ENCODE measurements around the gene NUDT3.
"Not testable (repeated sequence)": the region's sequence is repeated elsewhere in the genome, so short reads cannot be mapped to it uniquely, and the experiment has no call there.

Gene NUDT3

DNA sequence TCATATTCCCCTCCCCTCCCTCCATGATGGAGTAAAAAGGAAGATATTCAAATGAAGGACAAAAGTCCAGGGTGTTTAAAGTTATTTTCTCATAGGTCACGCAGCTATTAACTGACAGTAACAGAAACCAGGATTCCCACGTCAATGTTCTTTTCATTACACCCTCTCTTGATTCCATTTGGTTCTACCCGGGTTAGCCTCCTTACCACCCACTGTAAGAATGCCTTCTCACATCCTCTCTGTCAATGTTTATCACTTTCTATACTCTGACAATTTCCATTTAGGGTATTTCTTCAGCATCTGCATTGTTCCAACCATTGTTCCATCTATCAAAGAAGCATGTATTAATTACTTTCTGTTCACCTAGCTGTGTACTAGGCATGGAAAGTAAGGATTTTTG, 52.1 kb downstream of the NUDT3 start:
- DNase-seq: no peak

DNA sequence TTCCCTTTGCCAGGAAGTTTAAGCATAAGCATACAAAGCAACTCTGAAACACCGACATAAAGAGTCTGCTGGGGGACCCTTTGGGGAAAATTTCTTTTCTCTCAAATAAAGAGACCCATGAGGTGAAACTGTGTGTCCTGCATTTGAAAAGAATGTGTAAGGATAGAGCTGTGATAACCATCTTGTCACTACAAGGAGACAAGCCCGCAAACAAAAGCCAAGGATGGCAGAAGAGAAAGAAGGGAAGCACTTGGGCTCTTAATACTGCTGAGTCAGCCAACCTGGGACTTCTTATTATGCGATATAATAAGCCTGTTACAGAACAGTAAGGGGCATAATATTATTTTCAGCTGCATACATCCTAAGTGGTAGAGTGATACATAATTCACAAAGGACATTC, 52.5 kb downstream of the NUDT3 start:
- no peak for DNase-seq

DNA sequence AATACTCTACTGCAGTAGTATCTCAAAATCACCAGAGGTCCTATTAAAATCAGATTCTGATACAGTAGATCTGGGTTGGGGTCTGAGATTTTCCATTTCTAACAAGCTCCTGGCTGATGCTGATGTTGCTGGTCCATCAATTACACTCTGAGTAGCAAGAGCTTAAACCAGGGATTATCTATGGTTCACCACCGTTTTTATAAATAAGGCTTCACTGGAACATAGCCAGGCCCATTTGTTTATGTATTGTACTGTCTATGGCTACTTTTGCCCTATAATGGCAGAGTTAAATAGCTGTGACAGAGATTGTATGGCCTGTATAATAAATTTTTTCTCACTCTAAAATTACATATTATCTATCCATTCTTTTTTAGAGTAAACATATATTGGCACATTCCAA, 53.0 kb downstream of the NUDT3 start:
- DNase-seq: no peak

GRCh38 chr6:34338811-34339210, 53.7 kb downstream of the NUDT3 start:
- no peak for DNase-seq

DNA sequence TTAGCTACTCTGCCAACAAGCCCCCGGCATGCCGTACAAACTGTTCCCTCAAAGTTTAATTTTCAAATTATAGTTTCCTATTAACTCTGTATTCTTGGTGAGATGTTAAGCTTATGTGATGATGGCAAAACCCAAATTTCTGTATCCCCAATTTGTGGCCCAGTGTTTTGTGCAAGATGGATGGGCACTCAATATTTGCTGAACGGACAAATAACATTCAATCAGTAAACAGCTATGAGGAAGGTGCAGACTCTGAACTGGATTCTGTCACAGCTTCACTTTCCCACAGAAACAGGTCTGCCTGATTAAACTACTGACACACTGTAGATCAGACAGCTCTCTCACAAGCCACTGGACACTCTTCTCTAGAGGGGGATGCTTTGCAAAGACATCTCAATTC, 54.1 kb downstream of the NUDT3 start:
- DNase-seq: no peak

DNA sequence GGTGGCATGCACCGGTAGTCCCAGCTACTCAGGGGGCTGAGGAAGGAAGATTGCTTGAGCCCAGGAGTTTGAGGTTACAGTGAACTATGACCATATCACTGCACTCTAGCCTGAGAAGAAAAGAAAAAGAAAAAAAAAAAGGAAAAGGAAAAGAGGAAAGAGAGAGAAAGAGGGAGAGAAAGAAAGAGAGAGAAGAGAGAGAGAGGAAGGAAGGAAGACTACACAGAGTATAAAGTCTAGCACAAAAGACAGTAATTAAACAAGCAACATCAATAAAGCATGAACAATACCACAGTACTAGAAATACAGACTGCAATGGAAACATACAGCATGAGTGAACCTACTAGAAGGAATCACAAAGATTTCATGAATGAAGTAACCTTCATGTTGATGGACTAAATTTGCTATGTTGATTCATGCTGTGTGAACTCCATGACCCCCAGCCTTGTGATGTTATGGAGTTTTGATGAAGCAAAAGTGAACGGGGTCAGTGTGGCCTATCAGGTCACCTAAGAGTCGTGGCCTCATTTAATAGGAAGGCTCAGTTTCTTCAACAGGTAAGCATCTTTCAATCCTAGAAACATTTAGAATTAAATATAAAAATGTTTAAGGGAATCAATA, 57.6 kb downstream of the NUDT3 start:
- no peak for DNase-seq

DNA sequence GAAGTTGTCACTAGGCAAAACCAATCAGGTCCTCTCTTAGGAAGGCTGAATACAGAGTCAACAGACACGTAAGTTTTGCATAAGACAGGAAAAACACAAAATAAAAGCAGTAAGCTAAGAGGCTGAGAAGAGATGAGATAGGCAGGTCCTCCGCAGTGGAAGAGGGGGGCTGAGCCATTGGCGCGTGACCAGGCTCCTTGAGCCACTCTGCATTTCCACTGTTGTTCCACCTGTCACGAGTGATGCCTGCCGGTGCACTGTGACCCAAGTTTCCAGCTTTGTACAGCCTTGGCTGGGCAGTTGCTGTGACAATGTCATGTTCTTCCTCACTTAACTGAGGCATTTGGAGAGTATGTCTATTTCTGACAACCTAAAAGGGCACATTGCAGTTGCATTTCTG, 58.6 kb downstream of the NUDT3 start:
- DNase-seq: no peak

DNA sequence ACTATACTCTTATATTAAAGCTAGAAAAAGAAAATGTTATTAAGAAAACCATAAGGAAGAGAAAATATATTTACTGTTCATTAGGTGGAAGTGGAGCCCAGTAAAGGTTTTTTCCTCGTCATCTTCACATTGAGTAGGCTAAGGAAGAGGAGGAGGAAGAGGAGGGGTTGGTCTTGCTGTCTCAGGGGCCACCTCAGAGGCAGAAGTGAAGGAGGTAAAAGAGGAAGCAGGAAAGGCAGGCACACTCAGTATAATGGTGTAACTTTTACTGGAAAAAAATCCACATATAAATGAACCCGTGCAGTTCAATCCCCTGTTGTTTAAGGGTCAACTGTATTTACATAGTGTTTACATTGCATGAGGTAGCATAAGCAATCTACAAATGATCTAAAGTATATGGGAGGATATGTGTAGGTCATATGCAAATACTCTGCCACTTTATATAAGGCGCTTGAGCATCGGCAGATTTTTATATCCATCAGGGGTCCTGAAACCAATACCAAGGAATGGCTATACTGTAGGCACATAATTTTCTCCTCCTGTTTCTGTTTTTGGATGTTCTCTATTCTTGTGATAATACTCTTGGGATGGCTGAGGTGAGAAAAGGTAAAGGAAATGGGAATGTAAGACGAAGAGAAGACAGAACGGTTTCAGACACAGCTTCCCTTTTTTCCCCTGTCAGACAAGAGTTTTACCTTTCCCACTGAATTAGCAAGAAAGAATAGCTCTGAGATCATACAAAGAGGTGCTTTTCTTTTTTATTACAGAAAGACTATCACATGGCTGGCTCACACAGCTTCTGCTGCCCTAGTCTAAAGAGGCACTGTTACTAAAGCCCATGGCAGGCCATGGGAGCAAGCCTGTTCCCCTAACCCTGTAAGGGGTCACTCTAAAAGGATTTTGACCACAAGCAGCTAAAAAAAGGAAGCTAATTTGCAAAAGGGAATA, 59.9 kb downstream of the NUDT3 start:
- no peak for DNase-seq

DNA sequence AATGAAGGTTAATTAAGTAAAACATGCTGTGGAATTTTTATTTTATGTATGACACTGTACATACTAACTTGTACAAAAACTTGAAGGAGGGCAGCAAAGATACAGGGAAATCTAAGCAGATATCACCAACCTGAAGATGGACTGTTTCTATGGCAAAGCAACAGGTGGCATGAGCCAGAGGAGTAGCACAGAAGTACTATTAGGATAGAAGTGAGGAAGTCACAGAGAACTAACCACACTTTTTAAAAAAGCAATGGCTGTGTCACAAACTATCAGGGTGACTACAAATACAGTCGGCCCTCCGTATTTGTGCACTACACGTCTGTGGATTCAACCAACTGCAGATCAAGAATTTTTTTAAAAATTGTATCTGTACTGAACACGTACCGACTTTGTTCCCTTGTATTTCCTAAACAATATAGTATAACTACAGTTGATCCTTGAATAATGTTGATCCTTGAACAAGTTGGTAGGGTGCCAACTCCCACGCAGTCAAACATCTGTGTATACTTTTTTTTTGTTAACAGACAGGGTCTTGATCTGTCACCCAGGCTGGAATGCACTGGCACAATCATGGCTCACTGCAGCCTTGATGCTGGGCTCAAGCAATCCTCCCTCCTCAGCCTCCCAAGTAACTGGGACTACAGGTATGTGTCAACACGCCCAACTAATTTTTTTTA, 61.0 kb downstream of the NUDT3 start:
- DNase-seq: no peak

GRCh38 chr6:34329814-34330213, 62.7 kb downstream of the NUDT3 start:
- not testable (repeated sequence) for DNase-seq

GRCh38 chr6:34328969-34329368, 63.5 kb downstream of the NUDT3 start:
- no peak for DNase-seq

DNA sequence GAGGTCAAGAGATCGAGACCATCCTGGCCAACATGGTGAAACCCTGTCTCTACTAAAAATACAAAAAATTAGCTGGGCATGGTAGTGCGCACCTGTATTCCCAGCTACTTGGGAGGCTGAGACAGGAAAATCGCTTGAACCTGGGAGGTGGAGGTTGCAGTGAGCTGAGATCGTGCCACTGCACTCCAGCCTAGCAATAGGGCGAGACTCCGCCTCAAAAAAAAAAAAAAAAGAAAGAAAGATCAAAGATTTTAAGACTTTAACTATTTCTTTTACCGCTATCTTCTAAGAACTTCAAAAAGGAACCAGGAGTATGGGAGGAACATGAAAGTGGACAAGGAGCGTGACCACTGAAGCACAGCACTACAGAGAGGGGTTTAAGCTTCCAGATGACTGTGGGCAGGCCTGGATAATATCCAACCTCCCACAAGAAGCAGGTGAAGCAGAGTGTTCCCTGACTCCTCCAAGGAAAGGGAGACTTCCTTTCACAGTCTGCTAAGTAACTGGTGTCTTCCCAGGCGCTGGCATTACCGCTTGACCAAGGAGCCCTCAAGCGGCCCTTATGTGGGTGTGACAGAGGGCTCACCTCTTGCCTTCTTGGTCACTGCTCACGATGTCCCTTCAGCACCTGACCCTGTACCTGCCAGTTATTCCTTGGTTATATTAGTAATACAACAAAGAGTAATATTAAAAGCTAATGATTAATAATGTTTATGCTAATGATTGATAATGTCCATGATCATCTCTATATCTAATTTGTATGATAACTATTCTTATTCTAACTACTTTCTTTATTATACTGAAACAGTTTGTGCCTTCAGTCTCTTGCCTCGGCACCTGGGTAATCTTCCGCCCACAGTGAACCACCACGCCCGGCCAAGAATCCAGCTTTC, 64.9 kb downstream of the NUDT3 start:
- not testable (repeated sequence) for DNase-seq

GRCh38 chr6:34325633-34326032, 66.8 kb downstream of the NUDT3 start:
- no peak for DNase-seq

GRCh38 chr6:34324738-34325444, 67.6 kb downstream of the NUDT3 start:
- no peak for DNase-seq

GRCh38 chr6:34324221-34324620, 68.2 kb downstream of the NUDT3 start:
- DNase-seq: not testable (repeated sequence)

DNA sequence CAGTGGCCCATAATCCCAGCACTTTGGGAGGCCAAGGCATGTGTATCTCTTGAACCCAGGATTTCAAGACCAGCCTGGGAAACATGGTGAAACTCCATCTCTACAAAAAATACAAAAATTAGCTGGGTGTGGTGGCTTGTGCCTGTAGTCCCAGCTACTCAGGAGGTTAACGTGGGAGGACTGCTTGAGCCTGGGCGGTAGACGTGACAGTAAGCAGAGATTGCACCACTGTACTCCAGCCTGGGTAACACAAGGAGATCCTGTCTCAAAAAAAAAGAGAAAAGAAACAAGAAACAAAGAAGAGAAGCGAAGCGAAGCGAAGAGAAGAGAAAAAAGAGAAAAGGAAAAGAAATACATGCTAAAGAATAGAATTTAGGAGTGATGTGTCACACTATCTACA, 69.2 kb downstream of the NUDT3 start:
- DNase-seq: no peak

GRCh38 chr6:34322732-34323131, 69.7 kb downstream of the NUDT3 start:
- DNase-seq: no peak

- no peak for DNase-seq
Observed at GRCh38 chr6:34321821-34322220, 70.6 kb downstream of the NUDT3 start.

- DNase-seq: no peak
Observed at GRCh38 chr6:34319471-34319885, 73.0 kb downstream of the NUDT3 start.

DNA sequence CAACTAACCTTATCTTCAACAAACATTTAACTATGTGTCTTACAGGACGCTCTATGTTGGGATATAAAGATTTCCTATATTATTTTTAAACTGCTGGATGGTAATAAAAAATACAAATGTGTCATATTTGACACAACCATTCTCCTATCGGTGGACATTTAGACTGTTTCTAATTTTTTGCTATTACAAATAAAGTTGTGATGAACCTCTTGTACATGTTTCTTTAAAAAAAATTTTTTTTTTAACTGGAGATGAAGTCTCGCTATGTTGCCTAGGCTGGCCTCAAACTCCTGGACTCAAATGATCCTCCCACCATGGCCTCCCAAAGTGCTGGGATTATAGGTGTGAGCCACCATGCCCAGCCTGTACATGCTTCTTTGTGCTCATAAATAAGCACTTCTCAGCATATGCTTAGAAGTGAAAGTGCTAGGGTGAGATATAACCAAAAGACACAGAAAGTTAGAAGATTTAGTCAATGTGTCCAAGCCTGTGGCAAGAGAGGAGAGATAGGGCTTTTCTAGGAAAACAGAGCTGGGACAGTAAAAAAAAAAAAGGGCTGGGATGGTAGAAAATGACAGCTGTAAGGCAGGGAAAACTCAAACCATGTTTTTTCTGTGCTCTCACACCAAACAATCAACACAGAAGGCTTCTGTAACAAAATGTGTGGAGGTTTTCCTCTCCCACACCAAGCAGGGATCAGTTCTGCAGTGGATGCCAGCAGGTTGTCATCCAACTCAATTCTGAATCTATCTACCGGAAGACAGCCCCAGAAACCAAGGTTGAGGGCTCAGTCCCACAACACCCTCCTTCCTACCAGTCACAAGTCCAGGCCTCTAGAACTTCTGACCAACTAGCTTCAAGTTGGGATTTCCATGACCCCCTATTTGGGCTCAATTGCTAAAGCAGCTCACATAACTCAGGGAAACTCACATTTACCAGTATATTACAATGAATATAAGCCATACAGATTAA, 73.7 kb downstream of the NUDT3 start:
- no peak for DNase-seq
